GM18511 (cell line): ENCODE results near the gene UFSP1.
"Not testable (repeated sequence)": the region's sequence is repeated elsewhere in the genome, so short reads cannot be mapped to it uniquely, and the experiment has no call there.

Source experiments
- ATAC-seq: cut with Tn5 transposase; IDR thresholded peaks from one replicate; pipeline ENCODE4 v1.9.1; 2021; ENCODE audit warnings: mild to moderate bottlenecking, moderate library complexity; ENCODE audit not compliant: unreplicated experiment

The UFSP1 gene

GRCh38 chr7:100888988-100889750, at the start of gene UFSP1:
UFSP1 (minus strand) TSS chr7:100889715; CDS start chr7:100889271, 444 bp downstream.
- ATAC-seq, result peak; percentile 40

GRCh38 chr7:100936167-100936566, 46.7 kb upstream of the UFSP1 start:
- ATAC-seq, result not testable (repeated sequence)

- ATAC-seq, result not testable (repeated sequence)
Measured at GRCh38 chr7:100935381-100935780, 45.9 kb upstream of the UFSP1 start.

DNA sequence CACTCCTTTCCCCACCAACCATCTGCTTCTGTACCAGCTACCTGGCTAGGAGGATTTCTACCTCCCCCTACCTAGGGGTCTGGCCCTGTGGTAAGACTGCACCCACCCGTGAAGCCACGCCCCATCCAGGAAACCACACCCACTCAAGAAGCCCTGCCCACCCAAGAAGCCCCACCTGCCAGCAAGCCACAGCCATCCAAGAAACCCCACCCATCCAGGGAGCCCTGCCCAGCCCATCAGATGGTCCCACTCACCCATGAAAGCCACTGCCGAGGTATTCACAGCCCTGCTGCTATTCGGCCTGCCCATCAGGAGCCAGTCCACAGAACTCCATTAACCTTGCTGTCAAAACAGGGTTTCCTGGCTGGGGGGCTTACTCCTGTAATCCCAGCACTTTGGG, 44.2 kb upstream of the UFSP1 start:
- ATAC-seq, result no peak

DNA sequence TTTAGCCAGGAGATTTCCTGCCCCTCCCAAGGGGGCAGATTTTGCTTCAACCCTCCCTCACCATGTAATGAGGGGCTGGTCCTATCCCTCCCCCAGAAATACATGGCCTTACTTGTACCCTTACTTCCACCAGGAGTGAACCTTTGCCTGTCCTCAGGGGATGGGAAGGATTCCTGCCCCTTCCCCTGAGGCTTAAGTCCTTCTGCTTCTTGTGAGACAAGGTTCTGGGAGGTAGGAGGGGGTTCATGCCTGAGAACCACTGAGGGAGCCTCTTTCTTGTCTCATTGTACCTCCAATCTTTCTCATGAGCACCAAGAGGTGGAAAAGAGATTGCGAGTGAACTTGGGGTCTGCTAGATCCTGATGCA, 40.3 kb upstream of the UFSP1 start:
- no peak for ATAC-seq

- ATAC-seq, result not testable (repeated sequence)
Measured at GRCh38 chr7:100923616-100924015, 34.1 kb upstream of the UFSP1 start.

GRCh38 chr7:100921039-100921438, 31.5 kb upstream of the UFSP1 start:
- ATAC-seq, result no peak

- not testable (repeated sequence) for ATAC-seq
Measured at GRCh38 chr7:100919779-100920437, 30.4 kb upstream of the UFSP1 start.

- not testable (repeated sequence) for ATAC-seq
Measured at GRCh38 chr7:100919335-100919734, 29.8 kb upstream of the UFSP1 start.

GRCh38 chr7:100914879-100915447, 25.4 kb upstream of the UFSP1 start:
- no peak for ATAC-seq

GRCh38 chr7:100914208-100914878, 24.8 kb upstream of the UFSP1 start:
- ATAC-seq, result no peak

DNA sequence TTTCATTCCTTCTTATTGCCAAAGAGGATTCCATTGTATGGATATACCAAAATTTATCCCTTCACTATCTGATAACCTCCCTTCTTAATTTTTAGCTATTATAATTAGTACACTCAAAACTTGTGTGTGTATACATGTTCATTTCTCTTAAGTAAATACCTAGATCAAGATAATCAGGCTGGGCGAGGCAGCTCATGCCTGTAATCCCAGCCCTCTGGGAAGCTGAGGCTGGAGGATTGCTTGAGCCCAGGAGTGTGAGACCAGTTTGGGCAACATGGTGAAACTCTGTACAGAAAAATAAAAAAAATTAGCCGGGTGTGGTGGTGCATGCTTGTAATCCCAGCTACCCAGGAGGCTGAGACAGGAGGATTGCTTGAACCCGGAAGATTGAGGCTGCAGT, 22.0 kb upstream of the UFSP1 start:
- no peak for ATAC-seq

- ATAC-seq, result not testable (repeated sequence)
Measured at GRCh38 chr7:100910443-100910842, 20.9 kb upstream of the UFSP1 start.

DNA sequence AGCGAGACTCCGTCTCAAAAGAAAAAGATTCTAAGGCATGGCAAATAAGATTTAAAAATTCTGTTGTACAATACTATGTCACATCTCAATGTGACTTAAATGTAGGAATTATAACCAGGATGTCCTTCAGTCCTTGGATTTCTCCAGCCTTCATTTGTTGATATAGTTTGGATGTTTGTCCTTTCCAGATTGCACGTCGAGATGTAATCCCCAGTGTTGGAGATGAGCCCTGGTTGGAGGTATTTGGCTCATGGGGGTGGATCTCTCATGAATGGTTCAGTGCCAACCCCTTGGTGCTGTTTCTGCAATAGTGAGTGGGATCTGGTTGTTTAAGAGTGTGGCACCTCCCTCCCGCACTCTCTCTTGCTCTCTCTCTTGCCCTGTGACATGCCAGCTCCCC, 19.0 kb upstream of the UFSP1 start:
- ATAC-seq, result no peak

DNA sequence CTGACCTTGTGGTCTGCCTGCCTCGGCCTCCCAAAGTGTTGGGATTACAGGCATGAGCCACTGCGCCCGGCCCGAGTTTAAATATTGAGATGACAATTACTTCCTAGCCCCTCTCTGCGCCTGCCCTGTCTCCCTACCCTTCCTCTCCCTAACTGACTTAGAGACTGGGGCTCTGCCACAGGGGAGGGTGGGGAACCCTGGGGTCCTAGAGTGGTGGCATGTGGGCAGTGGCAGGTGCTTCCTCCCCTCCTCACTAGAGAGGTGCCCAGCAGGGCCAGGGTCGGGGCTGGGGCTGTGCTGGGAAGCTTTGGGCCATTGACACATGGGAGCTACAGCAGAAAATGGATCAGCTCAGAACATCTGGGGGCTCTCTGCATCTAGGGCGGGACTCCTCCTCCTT, 13.1 kb upstream of the UFSP1 start:
- ATAC-seq, result no peak

DNA sequence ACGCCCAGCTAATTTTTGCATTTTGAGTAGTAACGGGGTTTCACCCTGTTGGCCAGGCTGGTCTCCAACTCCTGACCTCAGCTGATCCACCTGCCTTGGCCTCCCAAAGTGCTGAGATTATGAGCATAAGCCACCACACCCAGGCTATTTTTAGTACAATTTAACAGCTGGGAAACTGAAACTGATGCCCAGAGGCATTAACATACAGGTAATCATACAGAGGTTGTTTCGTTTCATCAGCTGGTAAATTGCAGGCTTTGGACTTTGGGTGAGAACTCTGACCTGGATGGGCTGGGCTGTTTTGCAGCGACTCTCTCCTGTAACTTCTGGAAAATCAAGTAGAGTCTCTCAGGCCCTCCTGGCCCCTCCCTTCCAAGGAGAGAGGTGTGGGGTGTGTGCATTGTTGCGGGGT, 12.4 kb upstream of the UFSP1 start:
- ATAC-seq, result no peak

DNA sequence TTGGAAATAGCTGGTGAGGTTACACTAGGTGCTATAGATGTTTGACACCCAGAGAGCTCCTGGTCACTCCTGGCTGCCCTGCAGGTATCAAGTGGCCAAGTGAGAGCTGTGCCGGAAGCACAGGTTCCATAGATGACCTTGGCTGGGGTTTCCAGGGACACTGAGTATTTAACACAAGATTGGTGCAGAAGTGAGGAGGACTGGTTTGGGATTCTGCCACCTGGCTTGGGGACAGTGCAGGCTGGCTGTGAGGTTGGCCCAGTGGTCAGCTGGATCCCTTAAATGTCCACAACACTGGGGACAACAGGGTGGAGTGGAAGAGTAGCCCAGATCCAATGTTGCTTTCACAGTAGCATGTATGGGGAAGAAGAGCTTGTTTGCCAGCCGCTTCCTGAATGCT, 11.5 kb upstream of the UFSP1 start:
- no peak for ATAC-seq

- no peak for ATAC-seq
Measured at GRCh38 chr7:100899432-100899831, 9.9 kb upstream of the UFSP1 start.

DNA sequence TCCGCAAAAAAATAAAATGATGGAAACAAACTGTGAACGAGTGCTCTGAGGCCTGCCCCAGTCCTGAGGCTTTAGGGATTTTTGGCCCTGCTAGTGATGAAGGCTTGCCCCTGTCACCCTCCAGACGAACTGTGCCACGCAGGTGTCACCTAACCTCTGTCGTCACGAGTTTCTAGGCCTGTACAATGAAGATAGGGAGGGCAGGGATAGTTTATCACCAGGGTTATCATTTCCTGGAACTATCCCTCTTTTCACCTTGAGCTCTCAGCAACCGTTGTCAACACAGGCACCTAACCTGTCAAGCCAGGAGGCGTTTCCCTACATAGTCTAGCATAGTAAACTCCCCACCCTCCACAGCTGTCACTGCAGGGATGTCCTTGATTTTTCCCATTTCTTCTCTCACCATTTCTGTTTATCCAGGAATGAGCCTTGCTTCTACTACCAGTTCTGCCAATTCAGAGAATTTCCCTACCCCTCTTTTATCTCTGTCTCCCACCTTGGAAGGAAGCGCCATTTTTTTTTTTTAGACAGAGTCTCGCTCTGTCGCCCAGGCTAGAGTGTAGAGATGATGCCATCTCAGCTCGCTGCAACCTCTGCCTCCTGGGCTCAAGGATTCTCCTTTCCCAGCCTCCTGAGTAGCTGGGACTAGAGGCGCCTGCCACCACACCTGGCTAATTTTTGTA, 8.4 kb upstream of the UFSP1 start:
- ATAC-seq, result no peak

- no peak for ATAC-seq
Measured at GRCh38 chr7:100896732-100897608, 7.5 kb upstream of the UFSP1 start.
